ENCODE data around the gene GPR65. TPM values are rescaled to one million over a fixed set of nuclear protein-coding genes. Genes with fewer than 3 reads are reported as not detected.

GPR65 gene
- total RNA-seq, 1 experiment from 2014 or later, result not detected

- no peak overlapping the region for H3K4me3 Mint-ChIP-seq
- Histone ChIP-seq H4K5ac (ENCODE audit: insufficient read length, low read depth, low read length) (no peak overlapping the region), H2BK12ac (ENCODE audit: insufficient read length, low read depth, low read length) (no peak overlapping the region), H4K8ac (replicated peaks; ENCODE audit: insufficient read length, low read depth, low read length) (no peak overlapping the region), H3K23me2 (ENCODE audit: insufficient read length, low read depth, low read length, poor library complexity, severe bottlenecking) (no peaks in the 10 kb centered on the region), H3T11ph (ENCODE audit: low read length) (no peak overlapping the region), H3K9ac (ENCODE audit: extremely low read depth, insufficient read length, low read length) (no peak overlapping the region), H3K9me3 (ENCODE audit: control insufficient read depth, low read depth, low read length) (no peaks in the 10 kb centered on the region), H4K91ac (ENCODE audit: insufficient read length, low read depth, low read length) (no peak overlapping the region), H3K4me1 (ENCODE audit: insufficient read depth, low read length) (peaks cover 5% of the 10 kb centered on the region; the same call in 1 of the 2 replicates), H3K79me2 (ENCODE audit: insufficient read depth, low read length) (no peaks in the 10 kb centered on the region), H2AFZ (ENCODE audit: low read length) (no peak overlapping the region), H3K79me1 (ENCODE audit: insufficient read depth, low read depth, low read length, poor library complexity, severe bottlenecking) (no peaks in the 10 kb centered on the region), H3K4me2 (ENCODE audit: insufficient read depth, insufficient read length, low read length) (no peak overlapping the region), H2BK20ac (ENCODE audit: low read depth, low read length, poor library complexity, severe bottlenecking) (no peak overlapping the region), H3K56ac (ENCODE audit: insufficient read length, low read depth, low read length) (no peak overlapping the region), H3K23ac (ENCODE audit: insufficient read length, low read depth, low read length) (no peak overlapping the region), H4K20me1 (ENCODE audit: control insufficient read depth, insufficient read depth, insufficient read length) (no peaks in the 10 kb centered on the region), H2BK15ac (ENCODE audit: low read depth, low read length) (no peak overlapping the region), H3K4ac (ENCODE audit: low read depth, low read length) (no peak overlapping the region), H3K27ac (ENCODE audit: insufficient read length, low read depth, low read length) (no peak overlapping the region), H2BK120ac (ENCODE audit: low read depth, low read length, poor library complexity, severe bottlenecking) (no peak overlapping the region), H3K18ac (ENCODE audit: insufficient read length, low read depth, low read length) (no peak overlapping the region), H3K14ac (ENCODE audit: insufficient read depth, low read length) (no peak overlapping the region), H2BK5ac (ENCODE audit: insufficient read length, low read length) (no peak overlapping the region), H2AK5ac (ENCODE audit: insufficient read length, low read length) (no peak overlapping the region), H3K27me3 (ENCODE audit: insufficient read depth, low read length) (no peaks in the 10 kb centered on the region)
- TF ChIP-seq CTCF (conservative IDR thresholded peaks at IDR 0.05), result no peak
- H3K27me3 Mint-ChIP-seq (ENCODE audit: low read depth), result no peaks in the 10 kb centered on the region
- no peaks in the 10 kb centered on the region for H3K9me3 Mint-ChIP-seq
- H3K27ac Mint-ChIP-seq, result no peak overlapping the region
- H3K4me1 Mint-ChIP-seq, result peaks cover 22 to 23% of the 10 kb centered on the region in 2 experiments
- H3K36me3 Mint-ChIP-seq (ENCODE audit: insufficient read depth in 1 of 3, low read depth in 3 of 3), result no peaks in the 10 kb centered on the region
- WGBS (ENCODE audit: extremely low coverage, insufficient read length, low lambda C conversion rate), result no CpG with 5 or more reads among the region's 2 CpGs
- no peak for DNase-seq
Measured at GRCh38 chr14:88026890-88027289, 22.0 kb downstream of the GPR65 start.
